DMS79 treated with DMSO at 0.1 percent for 48 hours (cell line): Measurements from ENCODE around the gene INSIG1.
A peak's percentile ranks its signal among the peaks of the same experiment; 100 is the strongest.

Experiments used
- DNase-seq: peaks from one replicate; lab custom pipeline; 2025; lab: John Stamatoyannopoulos, UW

The INSIG1 gene

GRCh38 chr7:155327590-155328320 lies 30.1 kb downstream of the INSIG1 start:
- no peak for DNase-seq

GRCh38 chr7:155329225-155329624 lies 31.5 kb downstream of the INSIG1 start:
- DNase-seq: no peak

GRCh38 chr7:155331396-155331795 lies 33.7 kb downstream of the INSIG1 start:
- DNase-seq: no peak

- peak; percentile 7 for DNase-seq
Observed at GRCh38 chr7:155333346-155334234, 35.9 kb downstream of the INSIG1 start.

DNA sequence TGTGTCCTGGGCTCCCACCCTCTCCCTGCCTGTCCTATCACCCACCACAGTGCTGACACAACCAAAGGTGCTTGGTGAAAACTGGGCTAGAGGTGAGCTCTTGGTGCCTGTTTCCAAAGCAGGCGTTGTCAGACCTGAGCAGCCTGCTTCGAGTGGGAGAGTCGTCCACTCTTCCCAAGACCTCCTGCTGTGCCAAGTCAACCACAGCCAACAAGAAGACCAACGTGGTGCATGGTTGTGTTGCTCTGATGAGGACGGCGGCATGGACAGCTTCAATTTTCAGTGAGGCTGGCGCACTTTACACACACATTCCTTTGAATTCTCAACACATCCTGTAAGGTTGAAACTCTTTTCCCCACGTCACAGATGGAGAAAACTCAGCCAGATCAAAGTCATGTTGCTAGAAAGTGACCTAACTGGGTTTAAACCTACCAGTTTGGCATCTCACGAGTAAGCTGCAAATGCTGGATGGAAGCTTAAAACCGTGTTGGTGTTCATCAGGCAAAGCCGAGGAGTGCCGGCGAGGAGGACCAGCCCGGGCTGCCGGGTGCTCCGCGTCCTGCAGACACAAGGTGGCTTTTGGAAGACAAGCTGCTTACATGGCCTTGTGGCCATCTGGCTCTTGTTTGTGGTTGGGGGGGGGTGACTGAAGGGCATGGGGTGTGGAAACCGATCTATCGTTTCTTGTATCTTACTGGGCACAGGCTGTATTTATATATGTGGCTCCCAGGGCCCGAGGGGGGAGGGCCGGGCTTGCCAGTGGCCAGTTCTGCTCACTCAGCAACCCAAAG lies 39.3 kb downstream of the INSIG1 start:
- no peak for DNase-seq

DNA sequence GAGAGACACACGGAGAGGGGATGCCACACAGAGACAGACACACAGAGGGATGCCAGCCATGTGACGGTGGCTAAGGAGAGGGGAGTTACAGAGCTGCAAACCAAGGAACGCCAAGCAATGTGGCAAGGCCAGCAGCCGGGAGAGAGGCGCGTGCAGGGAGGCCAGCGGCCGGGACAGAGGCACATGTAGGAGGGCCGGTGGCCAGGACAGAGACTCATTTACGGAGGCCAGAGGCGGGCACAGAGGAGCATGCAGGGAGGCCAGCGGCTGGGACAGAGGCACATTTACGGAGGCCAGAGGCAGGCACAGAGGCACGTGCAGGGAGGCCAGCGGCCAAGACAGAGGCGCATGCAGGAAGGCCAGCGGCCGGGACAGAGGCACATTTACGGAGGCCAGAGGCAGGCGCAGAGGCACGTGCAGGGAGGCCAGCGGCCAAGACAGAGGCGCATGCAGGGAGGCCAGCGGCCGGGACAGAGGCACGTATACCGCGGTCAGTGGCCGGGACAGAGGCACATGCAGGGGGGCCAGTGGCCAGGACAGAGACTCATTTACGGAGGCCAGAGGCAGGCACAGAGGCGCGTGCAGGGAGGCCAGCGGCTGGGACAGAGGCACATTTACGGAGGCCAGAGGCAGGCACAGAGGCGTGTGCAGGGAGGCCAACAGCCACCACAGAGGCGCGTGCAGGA lies 40.4 kb downstream of the INSIG1 start:
- DNase-seq: no peak

GRCh38 chr7:155338632-155339320 lies 41.1 kb downstream of the INSIG1 start:
- DNase-seq: no peak

DNA sequence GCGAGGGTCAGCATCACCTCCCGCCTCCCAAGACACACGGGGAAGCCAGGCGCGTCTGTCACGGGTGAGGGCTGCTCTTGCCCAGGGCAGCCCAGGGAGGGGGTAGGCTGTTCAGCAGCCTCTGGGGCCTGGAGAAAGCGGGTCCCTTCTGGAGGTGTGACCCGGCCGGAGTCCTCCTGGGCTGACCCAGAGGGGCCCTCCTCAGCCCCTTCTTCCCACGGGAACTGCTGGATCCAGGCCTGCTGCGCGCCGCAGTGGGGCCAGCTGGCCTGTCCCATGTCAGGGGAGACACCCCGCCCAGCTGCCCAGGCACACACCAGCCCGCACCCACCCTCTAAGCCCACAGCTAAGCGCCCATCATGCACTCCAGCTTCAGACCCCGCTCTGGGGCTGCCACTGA lies 41.8 kb downstream of the INSIG1 start:
- DNase-seq: no peak

GRCh38 chr7:155340071-155340531 lies 42.4 kb downstream of the INSIG1 start:
- DNase-seq: no peak

GRCh38 chr7:155340721-155341120 lies 43.0 kb downstream of the INSIG1 start:
- DNase-seq: no peak

DNA sequence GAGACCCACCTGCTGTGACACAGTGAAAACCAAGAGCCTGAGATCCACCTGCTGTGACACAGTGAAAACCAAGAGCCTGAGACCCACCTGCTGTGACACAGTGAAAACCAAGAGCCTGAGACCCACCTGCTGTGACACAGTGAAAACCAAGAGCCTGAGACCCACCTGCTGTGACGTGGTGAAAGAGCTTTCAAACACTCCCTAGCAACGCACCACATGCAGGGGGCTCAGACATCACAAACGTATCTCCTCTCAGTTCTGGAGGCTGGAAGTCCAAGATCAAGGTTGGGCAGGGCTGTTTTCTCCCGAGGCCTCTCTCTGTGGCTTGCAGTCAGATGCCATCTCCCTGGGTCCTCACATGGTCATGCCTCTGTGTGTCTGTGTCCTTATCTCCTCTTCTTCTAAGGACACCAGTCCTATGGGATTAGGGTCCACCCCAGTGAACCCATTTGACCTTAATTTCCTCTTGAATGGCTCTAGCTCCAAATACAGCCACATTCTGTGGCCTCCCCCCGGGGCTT lies 43.8 kb downstream of the INSIG1 start:
- DNase-seq: no peak

DNA sequence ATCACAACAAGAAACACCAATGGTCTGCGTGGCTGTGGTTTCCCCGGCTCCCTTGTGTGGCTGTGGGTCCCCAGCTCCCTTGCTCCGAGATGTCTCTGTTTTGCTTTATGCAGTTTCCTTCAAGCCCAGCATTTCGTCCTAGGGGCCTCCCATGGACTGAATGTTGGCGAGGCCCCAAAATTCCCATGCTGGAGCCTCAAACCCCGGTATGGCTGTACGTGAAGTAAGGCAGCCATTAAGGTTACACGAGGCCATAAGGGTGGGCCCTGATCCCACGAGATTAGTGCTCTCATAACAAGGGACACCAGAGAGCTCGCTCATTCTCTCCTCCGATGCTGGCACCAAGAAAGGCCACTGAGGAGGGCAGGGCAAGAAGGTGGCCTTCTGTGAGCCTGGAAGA lies 44.6 kb downstream of the INSIG1 start:
- no peak for DNase-seq

DNA sequence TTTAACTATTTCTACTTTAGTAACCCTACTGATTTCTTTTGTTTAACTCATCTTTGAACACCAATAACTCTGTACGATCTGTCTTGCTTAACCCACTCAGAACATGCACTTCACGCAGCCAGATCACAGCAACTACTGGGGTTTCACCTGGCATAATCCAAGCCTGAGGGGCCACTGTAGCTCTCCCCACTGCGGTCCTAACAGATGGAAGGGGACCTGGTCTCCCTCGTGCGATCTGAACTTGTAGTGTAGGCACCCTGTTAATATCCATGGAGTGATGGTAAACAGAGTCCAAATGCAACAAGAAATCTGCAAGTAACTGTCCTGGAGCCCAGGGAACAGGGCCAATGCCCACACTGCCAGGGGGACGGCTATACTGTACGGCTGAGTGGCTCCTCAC lies 45.5 kb downstream of the INSIG1 start:
- DNase-seq: no peak

- DNase-seq: no peak
Observed at GRCh38 chr7:155343661-155344121, 46.0 kb downstream of the INSIG1 start.

GRCh38 chr7:155344270-155344617 lies 46.6 kb downstream of the INSIG1 start:
- no peak for DNase-seq

- peak; percentile 70 for DNase-seq
Observed at GRCh38 chr7:155344618-155345433, 47.1 kb downstream of the INSIG1 start.

DNA sequence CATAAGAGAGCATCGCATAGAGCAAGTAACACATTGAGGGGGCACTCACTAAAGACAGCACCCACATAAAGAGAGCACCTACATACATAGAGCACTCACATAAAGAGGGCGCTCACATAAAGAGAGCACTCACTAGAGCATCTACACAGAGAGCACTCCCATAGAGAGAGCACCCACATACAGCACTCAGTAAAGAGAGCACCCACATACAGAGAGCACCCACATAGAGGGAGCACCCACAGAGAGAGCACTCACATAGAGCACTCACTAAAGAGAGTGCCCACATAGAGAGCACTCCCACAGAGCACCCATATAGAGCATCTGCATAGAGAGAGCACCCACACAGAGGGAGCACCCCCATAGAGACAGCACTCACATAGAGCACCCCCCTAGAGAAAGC lies 47.8 kb downstream of the INSIG1 start:
- no peak for DNase-seq

GRCh38 chr7:155346285-155346684 lies 48.6 kb downstream of the INSIG1 start:
- DNase-seq: no peak

DNA sequence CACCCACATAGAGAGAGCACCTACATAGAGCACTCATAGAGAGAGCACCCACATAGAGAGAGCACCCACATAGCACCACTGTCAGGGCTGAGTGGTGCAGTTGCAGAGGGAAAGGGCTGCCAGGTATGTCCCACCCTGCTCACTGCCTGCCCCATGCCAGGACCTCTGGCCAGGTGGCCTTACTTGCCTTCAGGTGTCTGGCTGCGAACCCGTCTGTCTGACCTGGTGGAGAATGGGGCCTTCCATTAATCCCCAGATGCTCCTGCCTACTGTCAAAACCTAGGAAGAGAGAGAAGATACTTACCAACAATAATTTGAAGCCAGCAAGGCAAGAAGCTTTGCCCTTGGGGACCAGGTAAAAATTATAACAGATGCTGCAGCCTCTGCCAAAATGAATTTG lies 51.1 kb downstream of the INSIG1 start:
- DNase-seq: no peak
